Muscle of leg (tissue), 11 donors: ENCODE results near the gene SYNGR1. TPM values are rescaled to one million over a fixed set of nuclear protein-coding genes. Genes with fewer than 3 reads are reported as not detected.
A peak's percentile ranks its signal among the peaks of the same experiment; 100 is the strongest.
"Not testable (repeated sequence)": the region's sequence is repeated elsewhere in the genome, so short reads cannot be mapped to it uniquely, and the experiment has no call there.

ENCODE experiments used
- DNase-seq: peaks from one replicate; pipeline ENCODE4 v3.0.0; 2013
- H3K27ac ChIP-seq: one replicate; pipeline ENCODE4 v1.5.1; 2013; ENCODE audit warnings: mild to moderate bottlenecking, low read length, control low read depth
- H3K27me3 ChIP-seq: one replicate; pipeline ENCODE4 v1.6.1; 2013; ENCODE audit warnings: low read length; ENCODE audit not compliant: control insufficient read depth, insufficient read depth
- H3K36me3 ChIP-seq: one replicate; pipeline ENCODE4 v1.6.1; 2013; ENCODE audit warnings: low read length; ENCODE audit not compliant: control insufficient read depth, insufficient read depth
- H3K4me1 ChIP-seq: one replicate; pipeline ENCODE4 v1.6.1; 2013; ENCODE audit warnings: low read length; ENCODE audit not compliant: control insufficient read depth, insufficient read depth
- H3K4me3 ChIP-seq: one replicate; pipeline ENCODE4 v1.5.1; 2013; ENCODE audit warnings: low read length, control low read depth
- H3K9me3 ChIP-seq: replicated peaks from 2 replicates; pipeline ENCODE4 v1.6.1; 2013; ENCODE audit warnings: low read depth, low read length; ENCODE audit not compliant: control insufficient read depth
- WGBS: methylation state at CpG from one replicate; pipeline ENCODE4 v1.1.5; 2013; ENCODE audit warnings: missing lambda C conversion rate; ENCODE audit not compliant: insufficient coverage; 5-methylcytosine and 5-hydroxymethylcytosine counted together
- polyA plus RNA-seq, 8 donors: library from polyadenylated mRNA; unstranded; fragments of 120-200 nt; gene quantifications; one replicate each; pipeline versions ENCODE4 v1.2.1 to v1.2.3, GENCODE V29; 2013; ENCODE audit warnings: inconsistent platforms in 1 of 8, low replicate concordance in 1 of 8; ENCODE audit not compliant: insufficient read length in 8 of 8, insufficient read depth in 1 of 8
- total RNA-seq: library from RNA; stranded (reverse); fragments of 120-200 nt; gene quantifications from one replicate; pipeline ENCODE4 v1.2.4, GENCODE V29; 2013

SYNGR1 gene
- total and polyA plus RNA-seq, 9 donors = 6.3 to 19.8 (median 14.0) TPM

- Histone ChIP-seq H3K4me3 (no peak overlapping the region), H3K36me3 (peaks cover 19% of the 10 kb centered on the region), H3K27me3 (no peaks in the 10 kb centered on the region), H3K9me3 (no peaks in the 10 kb centered on the region), H3K27ac (no peak overlapping the region), H3K4me1 (peaks cover 22% of the 10 kb centered on the region)
- WGBS = 100% methylated on average over 2 of the region's 4 CpGs
- no peak for DNase-seq
Observed at GRCh38 chr22:39401301-39401631, 51.5 kb downstream of the SYNGR1 start.

- 17% methylated on average over 15 of the region's 28 CpGs for whole genome bisulfite sequencing
- Histone ChIP-seq H3K36me3 (peaks cover 19% of the 10 kb centered on the region), H3K27me3 (no peaks in the 10 kb centered on the region), H3K4me3 (peak overlapping the region; percentile 16), H3K9me3 (no peaks in the 10 kb centered on the region), H3K27ac (peak overlapping the region; percentile 52), H3K4me1 (peaks cover 17% of the 10 kb centered on the region)
- DNase-seq = peak; percentile 78
Observed at GRCh38 chr22:39405346-39406085, 55.7 kb downstream of the SYNGR1 start.

- no peak for DNase-seq
Observed at GRCh38 chr22:39408173-39408572, 58.4 kb downstream of the SYNGR1 start.

GRCh38 chr22:39408807-39409206 is 59.0 kb downstream of the SYNGR1 start:
- WGBS = no CpG with 5 or more reads among the region's 1 CpG
- Histone ChIP-seq H3K9me3 (no peaks in the 10 kb centered on the region), H3K27ac (no peak overlapping the region), H3K4me3 (no peak overlapping the region), H3K36me3 (peaks cover 4% of the 10 kb centered on the region), H3K4me1 (peaks cover 18% of the 10 kb centered on the region), H3K27me3 (no peaks in the 10 kb centered on the region)
- no peak for DNase-seq

More at GRCh38 chr22:39408173-39408572, 58.4 kb downstream of the SYNGR1 start:
- no peak overlapping the region for H3K4me3 ChIP-seq
- H3K4me1 ChIP-seq = peaks cover 16% of the 10 kb centered on the region
- WGBS = 83% methylated on average over 1 of the region's 11 CpGs
- peaks cover 9% of the 10 kb centered on the region for H3K36me3 ChIP-seq
- no peak overlapping the region for H3K27ac ChIP-seq
- no peaks in the 10 kb centered on the region for H3K27me3 ChIP-seq
- H3K9me3 ChIP-seq = no peaks in the 10 kb centered on the region

- H3K36me3 ChIP-seq = peaks cover 2% of the 10 kb centered on the region
- 80% methylated on average over 5 of the region's 11 CpGs for WGBS
- peaks cover 24% of the 10 kb centered on the region for H3K4me1 ChIP-seq
Observed at GRCh38 chr22:39409516-39410029, 59.8 kb downstream of the SYNGR1 start.

GRCh38 chr22:39410264-39410663 is 60.5 kb downstream of the SYNGR1 start:
- no peak for DNase-seq
- Histone ChIP-seq H3K27me3 (no peaks in the 10 kb centered on the region), H3K36me3 (peaks cover 5% of the 10 kb centered on the region), H3K4me1 (peaks cover 20% of the 10 kb centered on the region), H3K9me3 (no peaks in the 10 kb centered on the region), H3K27ac (no peak overlapping the region), H3K4me3 (no peak overlapping the region)
- no CpG with 5 or more reads among the region's 4 CpGs for WGBS

More at GRCh38 chr22:39409516-39410029, 59.8 kb downstream of the SYNGR1 start:
- Histone ChIP-seq H3K9me3 (no peaks in the 10 kb centered on the region), H3K4me3 (no peak overlapping the region), H3K27ac (no peak overlapping the region), H3K27me3 (no peaks in the 10 kb centered on the region)
- no peak for DNase-seq

GRCh38 chr22:39411828-39412365 is 62.1 kb downstream of the SYNGR1 start:
- H3K4me3 ChIP-seq, H3K27me3 ChIP-seq, H3K9me3 ChIP-seq, DNase-seq, H3K27ac ChIP-seq: not testable (repeated sequence)
- Histone ChIP-seq H3K36me3 (peaks cover 21% of the 10 kb centered on the region), H3K4me1 (peaks cover 15% of the 10 kb centered on the region)
- WGBS = 65% methylated on average over 7 of the region's 11 CpGs

GRCh38 chr22:39413204-39413603 is 63.4 kb downstream of the SYNGR1 start:
- not testable (repeated sequence) for DNase-seq, H3K9me3 ChIP-seq, H3K27me3 ChIP-seq, H3K27ac ChIP-seq, H3K4me3 ChIP-seq
- Histone ChIP-seq H3K4me1 (peaks cover 15% of the 10 kb centered on the region), H3K36me3 (peaks cover 33% of the 10 kb centered on the region)
- WGBS = 96% methylated on average over 4 of the region's 7 CpGs

GRCh38 chr22:39414377-39414776 is 64.6 kb downstream of the SYNGR1 start:
- H3K4me1 ChIP-seq = peaks cover 15% of the 10 kb centered on the region
- no peak overlapping the region for H3K27ac ChIP-seq
- H3K4me3 ChIP-seq = no peak overlapping the region
- WGBS = 50% methylated on average over 7 of the region's 7 CpGs
- DNase-seq = no peak
- no peaks in the 10 kb centered on the region for H3K9me3 ChIP-seq
- H3K36me3 ChIP-seq = peaks cover 44% of the 10 kb centered on the region
- no peaks in the 10 kb centered on the region for H3K27me3 ChIP-seq

GRCh38 chr22:39414886-39415285 is 65.1 kb downstream of the SYNGR1 start:
- DNase-seq = no peak
- Histone ChIP-seq H3K27ac (no peak overlapping the region), H3K27me3 (no peaks in the 10 kb centered on the region), H3K4me1 (peaks cover 15% of the 10 kb centered on the region), H3K4me3 (no peak overlapping the region), H3K36me3 (peaks cover 49% of the 10 kb centered on the region), H3K9me3 (no peaks in the 10 kb centered on the region)
- 54% methylated on average over 8 of the region's 11 CpGs for WGBS
